Adipose tissue (tissue), 3 donors: ENCODE results near the gene MAGI2. TPM values are rescaled to one million over a fixed set of nuclear protein-coding genes. Genes with fewer than 3 reads are reported as not detected.

Source experiments
- H3K27ac ChIP-seq: one replicate; pipeline ENCODE4 v1.5.1; 2013; ENCODE audit warnings: low read depth, low read length
- WGBS, 3 donors: extraction: QIAGEN DNeasy Blood & Tissue Kit; methylation state at CpG; one replicate each; pipeline ENCODE4 v1.1.7; 2013; 5-methylcytosine and 5-hydroxymethylcytosine counted together
- polyA plus RNA-seq, 3 donors: library from polyadenylated mRNA; stranded (reverse); fragments of 200-250 nt; gene quantifications; one replicate each; pipeline ENCODE4 v1.2.3, GENCODE V29; 2013
- donor health status: healthy with polysubstance abuse.
- donor health status: Bipolar disorder and iron deficiency.
- donor health status: healthy.

Gene MAGI2
- polyA plus RNA-seq, result 1 to 10 TPM in 2 of 3 donors, under 1 TPM in 1; 0.81 to 3.2 (median 2.2) TPM

- peak within 1 kb of the TSS; percentile 91 for H3K27ac ChIP-seq
- WGBS, 3 donors, result 0 to 1% (median 1%) methylated on average over 61 to 67 of the region's 67 CpGs
Observed at GRCh38 chr7:79453558-79454360, at the start of gene MAGI2. MAGI2 (minus strand) TSS chr7:79453667; CDS start chr7:79453320, 347 bp downstream.

- WGBS, 3 donors, result 74 to 92% (median 89%) methylated on average over 1 of the region's 1 CpG
Observed at GRCh38 chr7:79502151-79502550, 48.7 kb upstream of the MAGI2 start.

GRCh38 chr7:79500759-79501158, 47.3 kb upstream of the MAGI2 start:
- H3K27ac ChIP-seq, result no peak overlapping the region

More at GRCh38 chr7:79502151-79502550, 48.7 kb upstream of the MAGI2 start:
- H3K27ac ChIP-seq, result no peak overlapping the region

- 70 to 78% (median 77%) methylated on average over 3 of the region's 3 CpGs for WGBS, 3 donors
- H3K27ac ChIP-seq, result no peak overlapping the region
Observed at GRCh38 chr7:79497728-79498127, 44.3 kb upstream of the MAGI2 start.

GRCh38 chr7:79495544-79496272, 42.2 kb upstream of the MAGI2 start:
- H3K27ac ChIP-seq, result no peak overlapping the region
- 66 to 81% (median 81%) methylated on average over 6 of the region's 6 CpGs for WGBS, 3 donors

- 45 to 86% (median 83%) methylated on average over 2 of the region's 2 CpGs for WGBS, 3 donors
- H3K27ac ChIP-seq, result no peak overlapping the region
Observed at GRCh38 chr7:79494046-79494445, 40.6 kb upstream of the MAGI2 start.

- no peak overlapping the region for H3K27ac ChIP-seq
Observed at GRCh38 chr7:79489371-79489770, 35.9 kb upstream of the MAGI2 start.

- no peak overlapping the region for H3K27ac ChIP-seq
- 72 to 93% (median 90%) methylated on average over 3 of the region's 3 CpGs for WGBS, 3 donors
Observed at GRCh38 chr7:79478386-79478785, 24.9 kb upstream of the MAGI2 start.

GRCh38 chr7:79475455-79475854, 22.0 kb upstream of the MAGI2 start:
- no peak overlapping the region for H3K27ac ChIP-seq
- WGBS, 3 donors, result 48 to 75% (median 74%) methylated on average over 1 of the region's 1 CpG

- no peak overlapping the region for H3K27ac ChIP-seq
- WGBS, 3 donors, result 65 to 86% (median 76%) methylated on average over 1 of the region's 1 CpG
Observed at GRCh38 chr7:79471699-79472098, 18.2 kb upstream of the MAGI2 start.

GRCh38 chr7:79471283-79471682, 17.8 kb upstream of the MAGI2 start:
- H3K27ac ChIP-seq, result no peak overlapping the region

- WGBS, 3 donors, result 80 to 91% (median 83%) methylated on average over 1 of the region's 1 CpG
- H3K27ac ChIP-seq, result no peak overlapping the region
Observed at GRCh38 chr7:79465551-79465950, 12.1 kb upstream of the MAGI2 start.

- 44 to 69% (median 65%) methylated on average over 3 of the region's 3 CpGs for WGBS, 3 donors
- H3K27ac ChIP-seq, result no peak overlapping the region
Observed at GRCh38 chr7:79464051-79464450, 10.6 kb upstream of the MAGI2 start.

GRCh38 chr7:79462390-79462789, 8.9 kb upstream of the MAGI2 start:
- WGBS, 3 donors, result 82 to 90% (median 88%) methylated on average over 2 of the region's 2 CpGs
- H3K27ac ChIP-seq, result no peak overlapping the region

- 65 to 92% (median 74%) methylated on average over 1 of the region's 1 CpG for WGBS, 3 donors
- H3K27ac ChIP-seq, result no peak overlapping the region
Observed at GRCh38 chr7:79461660-79462059, 8.2 kb upstream of the MAGI2 start.

- no peak overlapping the region for H3K27ac ChIP-seq
- 63 to 68% (median 67%) methylated on average over 3 of the region's 3 CpGs for WGBS, 3 donors
Observed at GRCh38 chr7:79459381-79459780, 5.9 kb upstream of the MAGI2 start.

GRCh38 chr7:79458796-79459195, 5.3 kb upstream of the MAGI2 start:
- H3K27ac ChIP-seq, result no peak overlapping the region

GRCh38 chr7:79455173-79455790, 1.8 kb upstream of the MAGI2 start:
- 69 to 75% (median 74%) methylated on average over 5 of the region's 5 CpGs for WGBS, 3 donors
- no peak overlapping the region for H3K27ac ChIP-seq

GRCh38 chr7:79454361-79454960, 994 bp upstream of the MAGI2 start:
- WGBS, 3 donors, result 7 to 8% (median 7%) methylated on average over 24 of the region's 24 CpGs
- no peak overlapping the region for H3K27ac ChIP-seq
